MCF 10A (cell line): ENCODE measurements around the gene PRDX4. TPM values are rescaled to one million over a fixed set of nuclear protein-coding genes. Genes with fewer than 3 reads are reported as not detected.

Experiments
- BruUV-seq: library from RNA; stranded (reverse); fragments of 400-500 nt; replicated peaks from 2 replicates; lab custom pipeline; 2021; lab: Mats Ljungman, UMichigan
- CTCF ChIA-PET: fragments of 300-600 bp; sonication (Branson Sonifier 250); formaldehyde crosslinking; extraction: SDS; loops from one replicate; lab custom pipeline; 2021; ENCODE audit warnings: antibody characterized with exemption, inconsistent platforms; lab: Yijun Ruan, JAX
- POLR2A ChIA-PET: fragments of 300-600, 350-650 bp; sonication (Branson Sonifier 250); formaldehyde crosslinking; extraction: SDS; loops from one replicate; lab custom pipeline; 2020; ENCODE audit warnings: antibody characterized with exemption, inconsistent platforms; lab: Yijun Ruan, JAX
- DNase-seq: peaks from one replicate; pipeline ENCODE4 v3.0.0-alpha.2; 2018; ENCODE audit not compliant: unreplicated experiment
- H3K27ac Mint-ChIP-seq: one replicate; pipeline ENCODE4 v1.8.0; 2022; ENCODE audit warnings: mild to moderate bottlenecking, low read depth, mixed read lengths; ENCODE audit not compliant: unreplicated experiment
- H3K27me3 Mint-ChIP-seq: one replicate; pipeline ENCODE4 v1.8.0; 2022; ENCODE audit warnings: mixed read lengths; ENCODE audit not compliant: insufficient read depth, unreplicated experiment
- H3K36me3 Mint-ChIP-seq: one replicate; pipeline ENCODE4 v1.8.0; 2022; ENCODE audit warnings: mild to moderate bottlenecking, moderate library complexity, mixed read lengths; ENCODE audit not compliant: insufficient read depth, unreplicated experiment
- H3K4me1 Mint-ChIP-seq: one replicate; pipeline ENCODE4 v1.8.0; 2022; ENCODE audit warnings: mixed read lengths; ENCODE audit not compliant: insufficient read depth, unreplicated experiment
- H3K4me3 Mint-ChIP-seq: one replicate; pipeline ENCODE4 v1.8.0; 2022; ENCODE audit warnings: mild to moderate bottlenecking, moderate library complexity, mixed read lengths; ENCODE audit not compliant: unreplicated experiment
- H3K9me3 Mint-ChIP-seq: one replicate; pipeline ENCODE4 v1.8.0; 2022; ENCODE audit warnings: mixed read lengths; ENCODE audit not compliant: unreplicated experiment
- CTCF ChIP-seq: fragments of 200-600 bp; IDR thresholded peaks from one replicate; pipeline ENCODE4 v1.8.0; 2022; ENCODE audit warnings: antibody characterized with exemption, mild to moderate bottlenecking; ENCODE audit not compliant: unreplicated experiment
- intact Hi-C: fragments of 100-400 bp; cut with micrococcal nuclease; formaldehyde crosslinking; loops from 2 replicates; pipeline ENCODE4 v1.14.1; 2022
- total RNA-seq: library from RNA; stranded (reverse); gene quantifications from 2 replicates; pipeline ENCODE4 v1.2.3, GENCODE V29; 2022

The PRDX4 gene
- total RNA-seq, 1 experiment from 2014 or later, result 134 TPM

DNA sequence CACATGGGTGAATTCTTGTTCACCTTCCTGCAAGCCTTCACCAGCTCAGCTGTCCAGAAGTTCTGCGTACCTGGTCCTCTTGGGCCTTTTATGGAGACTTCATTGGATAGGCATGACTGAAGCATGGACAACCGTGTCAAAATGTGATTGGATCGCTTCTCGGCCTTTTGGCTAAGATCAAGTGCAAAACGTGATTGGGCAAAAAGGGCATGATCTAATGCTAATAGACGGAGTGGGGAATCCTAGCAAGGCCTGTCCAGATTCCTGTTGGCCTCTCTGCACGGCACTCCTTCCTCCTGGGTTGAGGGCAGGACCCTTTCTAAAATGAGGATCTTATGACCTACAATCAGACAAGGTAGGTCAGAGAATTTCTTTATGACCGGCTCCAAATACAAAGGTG, 24.9 kb downstream of the PRDX4 start:
- no TSS peak for BruUV-seq
- no peak for DNase-seq
- ChIA-PET CTCF (interaction anchor here (0.8 to 9.6 kb wide), 3 partner anchors 15 to 216 kb away, joined by 3 to 137 read pairs (median 4); no protein-coding TSS in a partner anchor), POLR2A (interaction anchor here (0.8 to 3.1 kb wide), 3 partner anchors 9 to 363 kb away, joined by 3 to 13 read pairs (median 3); partner anchors contain the start of gene EIF2S3)
- no peak overlapping the region for H3K27ac Mint-ChIP-seq
- H3K27me3 Mint-ChIP-seq, result peaks cover 12% of the 10 kb centered on the region
- H3K9me3 Mint-ChIP-seq, result no peaks in the 10 kb centered on the region
- no peak for TF ChIP-seq CTCF
- H3K36me3 Mint-ChIP-seq, result no peaks in the 10 kb centered on the region
- H3K4me1 Mint-ChIP-seq, result no peaks in the 10 kb centered on the region
- intact Hi-C loops, result no loop called here
- H3K4me3 Mint-ChIP-seq, result no peak overlapping the region

GRCh38 chrX:23694606-23695005, 27.3 kb downstream of the PRDX4 start:
- H3K27ac Mint-ChIP-seq, result no peak overlapping the region
- peaks cover 5% of the 10 kb centered on the region for H3K36me3 Mint-ChIP-seq
- H3K4me3 Mint-ChIP-seq, result no peak overlapping the region
- DNase-seq, result peak; percentile 75
- CTCF ChIA-PET, result interaction anchor here (0.6 to 9.6 kb wide), 21 partner anchors 8 to 1758 kb away, joined by 3 to 137 read pairs (median 3); partner anchors contain the start of gene SAT1
- peak; percentile 70 for TF ChIP-seq CTCF
- BruUV-seq, result no TSS peak
- H3K4me1 Mint-ChIP-seq, result no peaks in the 10 kb centered on the region
- H3K9me3 Mint-ChIP-seq, result no peaks in the 10 kb centered on the region
- no peaks in the 10 kb centered on the region for H3K27me3 Mint-ChIP-seq
- intact Hi-C loops, result loop anchor here (1.0 to 2.0 kb wide), 2 partner anchors 86 to 208 kb away; no protein-coding TSS in a partner anchor
- POLR2A ChIA-PET, result interaction anchor here (3.1 kb wide), 1 partner anchor 207 kb away, joined by 13 read pairs; no protein-coding TSS in a partner anchor

DNA sequence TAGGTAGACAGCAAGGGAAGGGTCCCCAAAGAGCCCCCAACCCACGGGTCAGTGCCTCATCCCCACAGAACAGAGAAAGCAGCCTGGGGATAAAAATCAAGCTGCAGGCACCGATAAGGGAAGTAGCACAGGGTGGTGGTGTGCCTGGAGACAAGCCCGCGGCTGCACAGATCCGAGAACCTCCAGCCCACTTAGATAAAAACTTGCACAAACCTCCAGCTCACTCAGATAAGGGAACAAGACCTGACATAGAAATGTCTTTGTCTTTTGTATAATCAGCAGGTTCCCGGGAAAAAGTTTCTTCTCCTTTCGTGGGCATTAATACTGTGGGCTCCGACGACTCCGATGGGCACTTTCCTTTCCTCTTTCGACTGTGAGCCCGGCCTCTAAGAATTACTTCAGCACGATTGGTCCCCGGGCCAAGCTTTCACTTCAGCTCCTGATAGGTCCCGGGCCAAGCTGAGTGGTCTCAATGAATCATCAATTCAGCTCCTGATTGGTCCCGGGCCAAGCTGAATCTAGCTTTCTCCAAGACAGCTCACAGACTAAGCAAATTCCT, 32.4 kb downstream of the PRDX4 start:
- POLR2A ChIA-PET, result interaction anchor here (0.6 kb wide), 1 partner anchor 53 kb away, joined by 3 read pairs; no protein-coding TSS in a partner anchor
- H3K27ac Mint-ChIP-seq, result no peak overlapping the region
- H3K27me3 Mint-ChIP-seq, result peaks cover 13% of the 10 kb centered on the region
- TF ChIP-seq CTCF, result no peak
- BruUV-seq, result no TSS peak
- no peaks in the 10 kb centered on the region for H3K9me3 Mint-ChIP-seq
- intact Hi-C loops, result no loop called here
- DNase-seq, result no peak
- CTCF ChIA-PET, result interaction anchor here (1.0 to 1.6 kb wide), 3 partner anchors 11 to 355 kb away, joined by 6 to 15 read pairs (median 7); partner anchors contain the start of gene EIF2S3
- peaks cover 23% of the 10 kb centered on the region for H3K36me3 Mint-ChIP-seq
- no peak overlapping the region for H3K4me3 Mint-ChIP-seq
- H3K4me1 Mint-ChIP-seq, result no peaks in the 10 kb centered on the region

- H3K4me3 Mint-ChIP-seq, result no peak overlapping the region
- peaks cover 59% of the 10 kb centered on the region for H3K36me3 Mint-ChIP-seq
These were observed 37.4 kb downstream of the PRDX4 start for GRCh38 chrX:23704673-23705206.

More at GRCh38 chrX:23704673-23705206, 37.4 kb downstream of the PRDX4 start:
- DNase-seq, result no peak
- ChIA-PET POLR2A (no interaction called here), CTCF (interaction anchor here (0.6 to 0.9 kb wide), 2 partner anchors 115 to 198 kb away, joined by 3 read pairs; no protein-coding TSS in a partner anchor)
- Mint-ChIP-seq H3K27me3 (peaks cover 13% of the 10 kb centered on the region), H3K27ac (no peak overlapping the region), H3K9me3 (no peaks in the 10 kb centered on the region), H3K4me1 (no peaks in the 10 kb centered on the region)
- TF ChIP-seq CTCF, result no peak
- intact Hi-C loops, result no loop called here
- no TSS peak for BruUV-seq
